HG03066 (cell line): ENCODE data around the gene WDSUB1.
A peak's percentile ranks its signal among the peaks of the same experiment; 100 is the strongest.

Experiments
- ATAC-seq: cut with Tn5 transposase; IDR thresholded peaks from one replicate; pipeline ENCODE4 v1.9.1; 2021; ENCODE audit warnings: low read depth; ENCODE audit not compliant: unreplicated experiment

Gene WDSUB1

DNA sequence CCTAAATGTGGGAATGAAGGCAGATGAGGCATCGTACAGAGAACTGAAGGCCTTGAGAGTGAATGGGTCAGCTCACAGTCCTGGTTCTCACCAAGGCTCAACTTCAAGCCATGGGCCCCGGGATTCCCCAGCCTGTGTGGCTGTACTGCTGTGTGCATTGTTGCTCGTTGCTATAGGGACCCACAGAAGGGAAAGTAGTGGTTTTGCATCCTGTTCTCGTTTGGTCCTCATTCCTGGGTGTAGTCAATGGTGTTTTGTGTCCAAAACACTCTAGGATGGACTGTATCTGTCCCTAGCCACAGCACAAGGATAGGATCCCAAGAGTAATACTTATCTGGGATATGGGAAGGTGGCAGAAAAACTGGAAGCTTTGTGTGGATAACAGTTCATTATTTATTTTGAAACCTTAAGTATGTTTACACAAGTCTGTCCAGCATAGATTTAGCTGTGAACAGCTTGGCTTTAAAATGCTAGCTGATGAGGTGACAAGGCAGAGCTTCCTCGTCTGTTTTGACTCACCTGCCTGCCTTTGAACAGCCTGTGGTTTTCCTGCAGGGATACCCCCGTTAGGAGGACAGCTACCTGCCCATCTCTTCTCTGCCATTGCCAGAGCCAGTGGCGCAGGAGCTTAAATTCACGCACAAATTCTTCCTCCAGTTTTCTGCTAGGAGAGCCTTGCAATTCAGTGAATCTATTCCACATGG, 85.0 kb downstream of the WDSUB1 start:
- peak; percentile 97 for ATAC-seq

GRCh38 chr2:159200498-159200897, 86.0 kb downstream of the WDSUB1 start:
- ATAC-seq, result no peak

DNA sequence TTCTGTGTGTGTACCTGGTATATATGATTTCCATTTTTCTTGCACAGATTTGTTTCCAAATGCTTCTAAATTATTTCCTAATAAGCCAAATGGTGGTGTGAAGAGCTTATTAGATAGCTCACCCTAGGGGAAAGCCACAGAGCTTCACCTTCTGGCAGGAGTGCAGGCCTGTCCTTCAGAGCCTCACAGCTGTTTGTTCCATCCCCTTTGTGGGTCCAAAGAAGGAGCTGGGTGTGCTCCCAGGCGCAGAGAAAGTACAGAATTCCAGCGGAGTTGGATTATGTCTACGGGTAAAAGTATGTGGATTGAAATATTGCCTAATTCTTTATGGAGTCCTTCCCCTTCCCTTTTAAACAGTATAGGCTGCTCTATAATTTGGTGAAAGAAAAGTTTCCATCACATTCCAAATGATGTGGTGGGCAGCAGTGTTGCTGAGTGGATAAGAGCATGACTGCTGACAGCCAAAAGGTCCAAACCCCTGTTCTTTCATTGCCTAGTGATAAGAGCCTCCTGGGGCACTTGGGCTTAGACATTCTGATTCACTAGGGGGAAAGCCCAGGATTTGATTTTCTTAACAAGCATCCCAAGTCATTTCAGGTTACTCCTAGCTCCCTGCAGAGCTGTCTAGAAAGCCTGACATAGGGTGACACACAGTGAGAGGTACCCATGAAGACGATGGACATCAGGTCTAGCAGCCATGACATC, 86.6 kb downstream of the WDSUB1 start:
- no peak for ATAC-seq

GRCh38 chr2:159199236-159199635, 87.3 kb downstream of the WDSUB1 start:
- no peak for ATAC-seq

DNA sequence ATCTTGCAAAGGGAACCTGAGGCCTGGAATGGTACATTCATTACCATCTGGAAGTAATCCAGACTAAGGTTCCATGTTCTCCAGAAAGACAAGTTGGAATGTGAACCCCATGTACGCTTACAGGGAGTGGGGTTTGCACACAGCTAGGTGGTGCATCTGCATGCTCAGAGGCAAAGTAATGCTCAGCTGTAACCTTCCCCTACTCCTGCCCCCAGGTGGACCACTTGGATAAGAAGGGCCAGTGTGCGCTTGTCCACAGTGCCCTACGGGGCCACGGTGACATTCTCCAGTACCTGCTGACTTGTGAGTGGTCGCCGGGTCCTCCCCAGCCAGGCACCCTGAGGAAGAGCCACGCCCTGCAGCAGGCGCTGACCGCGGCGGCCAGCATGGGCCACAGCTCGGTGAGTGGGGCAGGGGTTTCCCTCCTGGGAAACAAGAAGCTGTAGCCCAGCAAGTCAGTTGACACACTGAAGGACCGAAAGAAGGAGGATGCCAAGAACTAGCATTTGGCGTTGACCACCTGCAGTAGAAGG, 90.0 kb downstream of the WDSUB1 start:
- no peak for ATAC-seq

DNA sequence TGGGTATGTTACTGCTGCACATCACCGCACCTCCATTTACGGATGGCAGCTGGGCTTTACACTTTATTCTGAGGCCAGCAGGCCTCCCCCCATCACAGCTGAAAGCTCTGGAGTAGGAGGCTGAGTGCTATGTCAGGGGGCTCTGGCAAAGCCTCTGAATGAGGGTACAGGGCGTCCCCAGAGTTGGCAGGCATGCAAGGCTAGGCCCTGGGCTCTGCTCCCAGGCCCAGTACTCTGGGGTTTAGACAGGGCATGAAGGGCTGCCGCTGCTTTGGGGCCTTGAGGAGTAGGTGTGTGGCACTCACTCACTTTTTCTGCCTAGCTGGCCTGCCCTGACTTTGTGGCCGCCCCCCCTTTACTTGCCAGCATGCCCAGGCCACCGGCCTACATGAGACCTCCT, 90.8 kb downstream of the WDSUB1 start:
- ATAC-seq, result no peak

DNA sequence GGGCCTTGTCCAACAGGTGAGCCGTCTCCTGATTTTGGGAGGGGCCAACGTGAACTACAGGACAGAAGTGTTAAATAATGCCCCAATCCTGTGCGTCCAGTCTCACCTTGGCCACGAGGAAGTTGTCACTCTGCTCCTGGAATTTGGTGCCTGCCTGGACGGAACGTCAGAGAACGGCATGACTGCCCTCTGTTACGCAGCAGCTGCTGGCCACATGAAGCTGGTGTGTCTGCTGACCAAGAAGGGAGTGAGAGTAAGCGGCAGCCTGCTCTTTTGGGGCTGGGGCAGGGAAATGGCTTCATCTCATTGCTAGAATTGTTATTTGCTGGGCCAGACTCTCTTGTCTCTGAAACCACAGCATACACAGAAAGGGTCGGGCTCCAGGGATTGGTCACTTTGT, 92.3 kb downstream of the WDSUB1 start:
- no peak for ATAC-seq

DNA sequence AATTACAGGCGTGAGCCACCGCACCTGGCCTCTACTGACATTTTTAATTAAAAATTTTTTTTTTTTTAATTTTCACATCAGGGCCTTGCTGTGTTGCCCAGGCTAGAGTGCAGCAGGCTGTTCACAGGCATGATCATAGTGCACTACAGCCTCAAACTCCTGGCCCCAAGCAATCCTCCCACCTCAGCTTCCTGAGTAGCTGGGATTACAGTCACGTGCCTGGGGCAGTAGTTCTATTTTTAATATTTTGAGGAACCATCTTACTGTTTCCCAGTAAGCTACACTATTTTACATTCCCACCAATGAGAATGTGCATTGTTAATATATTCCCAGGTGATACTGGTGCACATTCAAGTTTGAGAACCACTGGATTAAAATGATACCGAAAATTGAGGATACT, 92.7 kb downstream of the WDSUB1 start:
- no peak for ATAC-seq

- ATAC-seq, result no peak
Observed at GRCh38 chr2:159192371-159192918, 94.1 kb downstream of the WDSUB1 start.

DNA sequence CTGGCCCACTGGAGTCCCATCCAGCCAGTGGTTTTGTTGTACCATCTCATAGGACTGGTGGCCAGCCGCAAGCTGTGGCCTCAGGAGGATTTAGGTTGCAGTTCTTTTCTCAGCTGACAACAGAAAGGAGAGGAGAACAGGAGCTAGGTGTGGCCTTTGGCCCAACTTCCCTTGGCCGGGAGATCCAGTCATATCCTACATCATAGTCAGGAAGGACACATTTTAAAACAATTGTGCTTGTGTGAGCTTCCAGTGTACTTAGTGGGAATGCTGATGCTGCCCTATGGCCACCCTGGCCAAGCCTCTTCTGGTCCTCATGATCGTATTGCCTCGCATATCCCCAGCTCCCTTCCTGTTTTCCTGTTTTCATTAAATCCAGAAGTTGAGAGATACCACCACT, 98.1 kb downstream of the WDSUB1 start:
- ATAC-seq, result no peak

- no peak for ATAC-seq
Observed at GRCh38 chr2:159187106-159187505, 99.4 kb downstream of the WDSUB1 start.

GRCh38 chr2:159186462-159186861, 100.0 kb downstream of the WDSUB1 start:
- no peak for ATAC-seq
